ENCODE measurements around the gene KRTAP10-10. TPM values are rescaled to one million over a fixed set of nuclear protein-coding genes. Genes with fewer than 3 reads are reported as not detected.

KRTAP10-10 gene
- total RNA-seq, 1 donor from 2014 or later = not detected

- ATAC-seq (ENCODE audit: low read depth) (no peak), DNase-seq (no peak)
- ChIA-PET POLR2A (no interaction called here), CTCF (no interaction called here)
- Mint-ChIP-seq H3K36me3 (ENCODE audit: low read depth) (no peaks in the 10 kb centered on the region), H3K9me3 (peaks cover 11% of the 10 kb centered on the region), H3K4me1 (no peaks in the 10 kb centered on the region), H3K4me3 (no peak within 1 kb of the TSS), H3K27me3 (peaks cover 32% of the 10 kb centered on the region), H3K27ac (no peak within 1 kb of the TSS)
- intact Hi-C loops (cut with micrococcal nuclease) = no loop called here
- TF ChIP-seq CTCF (IDR thresholded peaks at IDR 0.05) = no peak
Measured at GRCh38 chr21:44666401-44667320, 29.5 kb downstream of the KRTAP10-10 start, which contains the start of gene KRTAP12-2. TSS of gene KRTAP12-2 (minus strand) at chr21:44666927. CDS start at chr21:44666886, 41 bp downstream.

- TF ChIP-seq CTCF (IDR thresholded peaks at IDR 0.05) = no peak
- H3K27ac Mint-ChIP-seq = no peak overlapping the region
- intact Hi-C loops (cut with micrococcal nuclease) = no loop called here
- no peaks in the 10 kb centered on the region for H3K4me1 Mint-ChIP-seq
- DNase-seq (no peak), ATAC-seq (ENCODE audit: low read depth) (no peak)
- no peaks in the 10 kb centered on the region for H3K36me3 Mint-ChIP-seq (ENCODE audit: low read depth)
- ChIA-PET POLR2A (no interaction called here), CTCF (no interaction called here)
- H3K9me3 Mint-ChIP-seq = peaks cover 12% of the 10 kb centered on the region
- H3K27me3 Mint-ChIP-seq = peaks cover 29% of the 10 kb centered on the region
- no peak overlapping the region for H3K4me3 Mint-ChIP-seq
Measured at GRCh38 chr21:44667612-44668011, 30.5 kb downstream of the KRTAP10-10 start.

GRCh38 chr21:44670642-44671432 lies 33.7 kb downstream of the KRTAP10-10 start:
- no peak for TF ChIP-seq CTCF (IDR thresholded peaks at IDR 0.05)
- intact Hi-C loops (cut with micrococcal nuclease) = no loop called here
- DNase-seq (no peak), ATAC-seq (ENCODE audit: low read depth) (no peak)
- CTCF ChIA-PET = no interaction called here
- H3K4me1 Mint-ChIP-seq = no peaks in the 10 kb centered on the region
- no peak overlapping the region for H3K4me3 Mint-ChIP-seq
- H3K9me3 Mint-ChIP-seq = peaks cover 16% of the 10 kb centered on the region
- no peak overlapping the region for H3K27ac Mint-ChIP-seq
- peaks cover 21% of the 10 kb centered on the region for H3K27me3 Mint-ChIP-seq
- H3K36me3 Mint-ChIP-seq (ENCODE audit: low read depth) = no peaks in the 10 kb centered on the region
- POLR2A ChIA-PET = no interaction called here

- intact Hi-C loops (cut with micrococcal nuclease) = no loop called here
- no peak for TF ChIP-seq CTCF (IDR thresholded peaks at IDR 0.05)
- ChIA-PET POLR2A (no interaction called here), CTCF (no interaction called here)
- no peak overlapping the region for H3K4me3 Mint-ChIP-seq
- peaks cover 17% of the 10 kb centered on the region for H3K27me3 Mint-ChIP-seq
- no peak for ATAC-seq (ENCODE audit: low read depth)
- H3K36me3 Mint-ChIP-seq (ENCODE audit: low read depth) = no peaks in the 10 kb centered on the region
- H3K4me1 Mint-ChIP-seq = no peaks in the 10 kb centered on the region
- H3K27ac Mint-ChIP-seq = no peak overlapping the region
- no peak for DNase-seq
- H3K9me3 Mint-ChIP-seq = peaks cover 16% of the 10 kb centered on the region
Measured at GRCh38 chr21:44671911-44672310, 34.8 kb downstream of the KRTAP10-10 start.

- ChIA-PET CTCF (no interaction called here), POLR2A (no interaction called here)
- Mint-ChIP-seq H3K4me3 (no peak overlapping the region), H3K4me1 (no peaks in the 10 kb centered on the region), H3K27me3 (peaks cover 31% of the 10 kb centered on the region), H3K9me3 (peaks cover 4% of the 10 kb centered on the region), H3K36me3 (ENCODE audit: low read depth) (no peaks in the 10 kb centered on the region), H3K27ac (no peak overlapping the region)
- no peak for TF ChIP-seq CTCF (IDR thresholded peaks at IDR 0.05)
- intact Hi-C loops (cut with micrococcal nuclease) = no loop called here
- no peak for DNase-seq
- ATAC-seq (ENCODE audit: low read depth) = no peak
Measured at GRCh38 chr21:44677881-44678280, 40.7 kb downstream of the KRTAP10-10 start.

All from activated B cell treated with CpG ODN at 0.5 μM for 24 hours (primary cell).